Femur (tissue), 1 donor: Measurements from ENCODE around the gene CDKAL1.
"Not testable (repeated sequence)": the region's sequence is repeated elsewhere in the genome, so short reads cannot be mapped to it uniquely, and the experiment has no call there.

ENCODE experiments used
- DNase-seq: peaks from one replicate; pipeline ENCODE4 v3.0.0-alpha.2; 2017

CDKAL1 gene

GRCh38 chr6:20755631-20756030 is 221.4 kb downstream of the CDKAL1 start:
- no peak for DNase-seq

GRCh38 chr6:20756584-20757147 is 222.4 kb downstream of the CDKAL1 start:
- DNase-seq: not testable (repeated sequence)

- DNase-seq: no peak
These were observed 223.5 kb downstream of the CDKAL1 start for GRCh38 chr6:20757761-20758160.

GRCh38 chr6:20763296-20763695 is 229.0 kb downstream of the CDKAL1 start:
- no peak for DNase-seq

- DNase-seq: no peak
These were observed 235.4 kb downstream of the CDKAL1 start for GRCh38 chr6:20769631-20770030.

GRCh38 chr6:20770773-20771172 is 236.5 kb downstream of the CDKAL1 start:
- no peak for DNase-seq

GRCh38 chr6:20771409-20771808 is 237.2 kb downstream of the CDKAL1 start:
- no peak for DNase-seq

- no peak for DNase-seq
These were observed 239.6 kb downstream of the CDKAL1 start for GRCh38 chr6:20773822-20774221.

GRCh38 chr6:20775981-20776380 is 241.7 kb downstream of the CDKAL1 start:
- no peak for DNase-seq

- DNase-seq: no peak
These were observed 243.5 kb downstream of the CDKAL1 start for GRCh38 chr6:20777801-20778200.

- no peak for DNase-seq
These were observed 244.2 kb downstream of the CDKAL1 start for GRCh38 chr6:20778459-20778858.

- DNase-seq: no peak
These were observed 244.7 kb downstream of the CDKAL1 start for GRCh38 chr6:20778912-20779311.

GRCh38 chr6:20789162-20789561 is 254.9 kb downstream of the CDKAL1 start:
- DNase-seq: no peak

GRCh38 chr6:20790032-20790791 is 256.0 kb downstream of the CDKAL1 start:
- no peak for DNase-seq

- no peak for DNase-seq
These were observed 256.8 kb downstream of the CDKAL1 start for GRCh38 chr6:20791074-20791473.

- no peak for DNase-seq
These were observed 257.7 kb downstream of the CDKAL1 start for GRCh38 chr6:20791944-20792343.

- no peak for DNase-seq
These were observed 258.9 kb downstream of the CDKAL1 start for GRCh38 chr6:20793174-20793573.

- no peak for DNase-seq
These were observed 263.3 kb downstream of the CDKAL1 start for GRCh38 chr6:20797597-20797996.

GRCh38 chr6:20800229-20800628 is 266.0 kb downstream of the CDKAL1 start:
- no peak for DNase-seq

GRCh38 chr6:20800653-20801052 is 266.4 kb downstream of the CDKAL1 start:
- DNase-seq: no peak

- DNase-seq: no peak
These were observed 267.3 kb downstream of the CDKAL1 start for GRCh38 chr6:20801595-20801994.

GRCh38 chr6:20802596-20802995 is 268.3 kb downstream of the CDKAL1 start:
- no peak for DNase-seq

- no peak for DNase-seq
These were observed 270.8 kb downstream of the CDKAL1 start for GRCh38 chr6:20805021-20805420.

- no peak for DNase-seq
These were observed 272.4 kb downstream of the CDKAL1 start for GRCh38 chr6:20806669-20807068.

GRCh38 chr6:20808439-20808838 is 274.2 kb downstream of the CDKAL1 start:
- no peak for DNase-seq
